Measurements from ENCODE around the gene TFF2.

The TFF2 gene

DNA sequence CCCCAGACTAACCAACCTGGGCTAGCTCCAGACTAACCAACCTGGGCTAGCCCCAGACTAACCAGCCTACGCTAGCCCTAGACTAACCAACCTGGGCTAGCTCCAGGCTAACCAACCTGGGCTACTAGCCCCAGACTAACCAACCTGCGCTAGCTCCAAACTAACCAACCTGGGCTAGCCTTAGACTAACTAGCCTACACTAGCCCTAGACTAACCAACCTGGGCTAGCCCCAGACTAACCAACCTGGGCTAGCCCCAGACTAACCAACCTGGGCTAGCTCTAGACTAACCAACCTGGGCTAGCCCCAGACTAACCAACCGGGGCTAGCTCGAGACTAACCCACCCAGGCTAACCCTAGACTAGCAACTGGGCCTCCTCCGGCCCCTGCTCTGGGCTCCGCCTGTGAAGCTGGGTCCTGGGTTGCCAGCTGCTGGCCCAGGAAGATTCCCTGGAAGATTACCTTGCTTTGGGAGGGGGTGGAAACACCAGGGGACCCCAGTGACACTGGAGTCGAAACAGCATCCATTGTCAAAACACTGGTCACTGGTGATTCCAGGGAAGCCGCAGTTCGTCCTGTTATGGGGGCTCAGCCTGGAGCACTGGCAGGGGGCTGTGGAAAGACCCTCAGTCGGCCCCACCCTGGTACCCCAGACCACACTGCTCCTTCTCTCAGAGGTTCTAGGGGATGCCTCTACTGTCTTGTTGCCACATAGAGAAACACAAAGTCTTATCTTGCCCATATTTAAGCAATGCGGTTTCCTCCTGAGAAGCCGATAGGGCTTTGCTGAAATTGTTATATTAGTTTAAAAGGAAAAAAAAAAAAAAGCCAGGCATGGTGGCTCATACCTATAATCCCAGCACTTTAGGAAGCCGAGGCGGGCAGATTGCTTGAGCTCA is 1.1 kb downstream of the TFF2 start:
- DNase-seq (ENCODE audit: low read depth), result no peak
- TF ChIP-seq, protein P1, sequence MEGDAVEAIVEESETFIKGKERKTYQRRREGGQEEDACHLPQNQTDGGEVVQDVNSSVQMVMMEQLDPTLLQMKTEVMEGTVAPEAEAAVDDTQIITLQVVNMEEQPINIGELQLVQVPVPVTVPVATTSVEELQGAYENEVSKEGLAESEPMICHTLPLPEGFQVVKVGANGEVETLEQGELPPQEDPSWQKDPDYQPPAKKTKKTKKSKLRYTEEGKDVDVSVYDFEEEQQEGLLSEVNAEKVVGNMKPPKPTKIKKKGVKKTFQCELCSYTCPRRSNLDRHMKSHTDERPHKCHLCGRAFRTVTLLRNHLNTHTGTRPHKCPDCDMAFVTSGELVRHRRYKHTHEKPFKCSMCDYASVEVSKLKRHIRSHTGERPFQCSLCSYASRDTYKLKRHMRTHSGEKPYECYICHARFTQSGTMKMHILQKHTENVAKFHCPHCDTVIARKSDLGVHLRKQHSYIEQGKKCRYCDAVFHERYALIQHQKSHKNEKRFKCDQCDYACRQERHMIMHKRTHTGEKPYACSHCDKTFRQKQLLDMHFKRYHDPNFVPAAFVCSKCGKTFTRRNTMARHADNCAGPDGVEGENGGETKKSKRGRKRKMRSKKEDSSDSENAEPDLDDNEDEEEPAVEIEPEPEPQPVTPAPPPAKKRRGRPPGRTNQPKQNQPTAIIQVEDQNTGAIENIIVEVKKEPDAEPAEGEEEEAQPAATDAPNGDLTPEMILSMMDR (IDR thresholded peaks at IDR 0.05; ENCODE audit: control insufficient read depth, insufficient read depth, low read depth, low read length, missing control alignments), result no peak
- no peak overlapping the region for H3K4me3 ChIP-seq (ENCODE audit: control insufficient read depth, low read depth, low read length)

DNA sequence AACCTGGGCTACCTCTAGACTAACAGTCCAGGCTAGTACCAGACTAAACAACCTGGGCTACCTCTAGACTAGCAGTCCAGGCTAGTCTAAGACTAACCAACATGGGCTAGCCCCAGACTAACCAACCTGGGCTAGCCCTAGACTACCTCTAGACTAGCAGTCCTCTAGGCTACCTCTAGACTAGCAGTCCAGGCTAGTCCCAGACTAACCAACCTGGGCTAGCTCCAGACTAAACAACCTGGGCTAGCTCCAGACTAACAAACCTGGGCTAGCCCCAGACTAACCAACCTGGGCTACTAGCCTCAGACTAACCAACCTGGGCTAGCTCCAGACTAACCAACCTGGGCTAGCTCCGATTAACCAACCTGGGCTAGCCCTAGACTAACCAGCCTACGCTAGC is 2.0 kb downstream of the TFF2 start:
- H3K4me3 ChIP-seq (ENCODE audit: control insufficient read depth, low read depth, low read length), result no peak overlapping the region
- no peak for DNase-seq (ENCODE audit: low read depth)
- TF ChIP-seq, protein P1 (IDR thresholded peaks at IDR 0.05; ENCODE audit: control insufficient read depth, insufficient read depth, low read depth, low read length, missing control alignments), result no peak

DNA sequence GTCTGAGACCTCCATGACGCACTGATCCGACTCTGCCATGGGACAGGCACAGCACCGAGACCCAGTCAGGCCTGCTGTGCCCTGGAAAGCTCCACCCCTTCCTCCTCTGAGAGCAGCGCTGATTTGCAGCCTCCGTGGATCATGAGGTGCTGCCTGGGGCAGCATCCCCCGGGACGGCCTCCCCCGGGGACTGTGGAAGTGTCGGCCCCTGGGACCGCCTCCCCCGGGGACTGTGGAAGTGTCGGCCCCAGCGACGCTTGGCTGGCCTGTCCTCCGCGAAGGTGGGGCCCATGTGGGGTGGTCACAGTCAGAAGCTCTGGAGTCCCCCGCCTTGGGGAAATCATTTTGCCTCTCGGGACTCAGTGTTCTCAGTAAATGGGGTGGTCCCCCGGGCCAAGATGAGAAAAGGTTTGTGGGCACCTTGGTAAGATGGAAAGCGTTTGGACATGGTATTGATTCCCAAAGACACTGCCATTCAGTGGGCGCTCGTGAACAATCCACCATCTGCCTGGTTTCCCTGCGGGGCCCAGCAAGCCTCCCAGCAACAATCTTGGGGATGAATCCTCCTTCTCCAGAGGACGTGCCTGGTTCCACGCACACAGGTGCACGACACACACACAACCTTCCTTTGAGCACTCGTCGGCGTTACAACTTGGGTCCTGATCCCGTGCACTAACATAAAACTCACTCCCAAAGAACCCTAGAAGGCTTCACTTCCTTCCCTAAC is 3.0 kb downstream of the TFF2 start:
- no peak overlapping the region for H3K4me3 ChIP-seq (ENCODE audit: control insufficient read depth, low read depth, low read length)
- TF ChIP-seq, protein P1 (IDR thresholded peaks at IDR 0.05; ENCODE audit: control insufficient read depth, insufficient read depth, low read depth, low read length, missing control alignments), result no peak
- DNase-seq (ENCODE audit: low read depth), result no peak

DNA sequence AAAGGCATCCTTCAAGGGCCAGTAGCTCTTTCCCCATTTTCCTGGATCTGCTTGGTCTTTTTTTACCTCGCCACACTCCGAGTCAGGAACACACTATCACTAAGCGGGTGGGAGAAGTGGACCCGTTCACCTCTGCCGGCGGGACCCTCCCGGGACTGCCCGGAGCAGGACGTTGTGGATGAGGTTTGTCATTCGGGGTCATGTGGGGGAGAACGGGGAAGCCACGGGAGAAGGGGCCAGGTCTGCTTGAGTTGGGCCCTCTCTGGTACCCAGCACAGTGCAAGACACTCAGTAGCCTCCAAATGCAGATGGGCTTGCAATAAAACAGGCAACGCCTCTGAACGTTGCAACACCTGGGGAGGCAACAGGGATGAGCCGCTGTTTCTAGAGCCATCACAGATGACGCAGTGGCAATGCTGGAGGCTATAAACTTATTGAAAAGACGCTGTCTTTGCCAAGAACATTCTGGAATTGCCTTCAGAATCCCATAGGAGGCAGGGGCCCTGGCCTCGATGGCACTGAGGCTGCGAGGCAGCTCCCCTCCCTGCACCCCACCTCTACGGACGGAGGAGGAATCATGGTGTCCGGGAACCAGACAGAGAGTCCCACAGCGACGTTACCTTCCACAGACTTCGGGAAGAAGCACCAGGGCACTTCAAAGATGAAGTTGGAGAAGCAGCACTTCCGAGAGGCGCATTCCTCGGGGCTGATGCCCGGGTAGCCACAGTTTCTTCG is 3.8 kb downstream of the TFF2 start:
- TF ChIP-seq, protein P1 (IDR thresholded peaks at IDR 0.05; ENCODE audit: control insufficient read depth, insufficient read depth, low read depth, low read length, missing control alignments), result no peak
- no peak for DNase-seq (ENCODE audit: low read depth)
- H3K4me3 ChIP-seq (ENCODE audit: control insufficient read depth, low read depth, low read length), result no peak overlapping the region

DNA sequence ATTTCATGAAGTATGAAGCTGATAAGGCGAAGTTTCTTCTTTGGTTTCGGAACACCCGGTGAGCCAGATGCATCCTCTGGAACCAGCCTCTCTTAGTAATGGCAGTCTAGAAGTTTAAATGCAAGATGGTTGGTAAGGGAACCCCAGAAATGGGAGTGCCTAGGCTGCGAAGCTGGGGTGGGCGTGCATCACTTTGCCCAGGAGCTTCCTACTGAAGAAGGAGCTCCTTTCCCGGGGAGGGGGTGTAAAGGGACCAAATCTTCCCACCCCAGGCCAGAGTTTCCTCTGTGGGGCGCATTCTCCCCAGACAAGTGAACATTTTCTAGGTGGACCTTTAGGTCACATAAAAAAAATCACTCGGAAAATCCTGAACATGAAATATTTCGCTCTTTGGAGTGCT is 4.4 kb downstream of the TFF2 start:
- no peak for DNase-seq (ENCODE audit: low read depth)
- H3K4me3 ChIP-seq (ENCODE audit: control insufficient read depth, low read depth, low read length), result no peak overlapping the region
- TF ChIP-seq, protein P1 (IDR thresholded peaks at IDR 0.05; ENCODE audit: control insufficient read depth, insufficient read depth, low read depth, low read length, missing control alignments), result no peak

DNA sequence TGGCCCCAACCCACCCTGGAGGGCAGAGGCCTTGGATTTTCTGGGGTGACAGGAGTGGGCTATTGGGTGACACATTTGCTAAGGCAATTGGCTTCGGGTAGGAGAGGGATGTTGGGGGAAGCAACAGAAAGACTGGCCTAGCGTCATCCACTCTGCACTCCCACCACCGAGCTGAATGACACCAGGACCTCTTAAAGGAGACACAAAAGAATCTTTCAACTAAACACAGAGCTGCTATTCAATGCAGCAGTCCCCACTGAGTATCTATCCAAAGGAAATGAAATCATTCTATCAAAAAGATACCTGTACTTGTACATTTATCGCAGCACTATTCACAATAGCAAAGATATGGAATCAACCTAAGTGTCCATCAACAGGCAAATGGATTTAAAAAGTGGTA is 6.2 kb downstream of the TFF2 start:
- TF ChIP-seq, protein P1 (IDR thresholded peaks at IDR 0.05; ENCODE audit: control insufficient read depth, insufficient read depth, low read depth, low read length, missing control alignments), result no peak

More for the DNA sequence above, 6.2 kb downstream of the TFF2 start:
- DNase-seq (ENCODE audit: low read depth), result no peak
- H3K4me3 ChIP-seq (ENCODE audit: control insufficient read depth, low read depth, low read length), result no peak overlapping the region
